NCI-H2107 treated with DMSO at 0.1 percent for 48 hours (cell line): Measurements from ENCODE around the gene LRRC53.
A peak's percentile ranks its signal among the peaks of the same experiment; 100 is the strongest.

Source experiments
- DNase-seq: peaks from one replicate; lab custom pipeline; 2025; ENCODE audit not compliant: unreplicated experiment; lab: John Stamatoyannopoulos, UW

LRRC53 gene

DNA sequence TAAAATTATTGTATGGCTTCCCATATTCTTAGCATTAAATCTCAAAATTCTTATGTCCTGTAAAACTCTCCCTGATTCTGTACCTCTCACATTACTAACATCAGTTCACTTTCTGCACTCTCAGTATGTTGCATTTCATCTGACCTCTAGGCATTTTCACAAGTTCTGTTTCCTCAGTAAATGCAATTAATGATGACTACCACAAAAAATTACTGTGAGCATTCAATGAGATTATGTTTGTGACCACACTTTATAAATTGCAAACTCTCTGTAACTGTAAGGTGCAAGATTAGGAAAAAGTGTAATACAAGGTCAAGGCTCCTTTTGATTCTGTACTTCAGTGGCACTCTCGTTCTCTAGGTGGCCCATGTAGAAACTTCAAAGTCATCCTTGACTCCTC is 60.4 kb downstream of the LRRC53 start:
- DNase-seq: no peak

DNA sequence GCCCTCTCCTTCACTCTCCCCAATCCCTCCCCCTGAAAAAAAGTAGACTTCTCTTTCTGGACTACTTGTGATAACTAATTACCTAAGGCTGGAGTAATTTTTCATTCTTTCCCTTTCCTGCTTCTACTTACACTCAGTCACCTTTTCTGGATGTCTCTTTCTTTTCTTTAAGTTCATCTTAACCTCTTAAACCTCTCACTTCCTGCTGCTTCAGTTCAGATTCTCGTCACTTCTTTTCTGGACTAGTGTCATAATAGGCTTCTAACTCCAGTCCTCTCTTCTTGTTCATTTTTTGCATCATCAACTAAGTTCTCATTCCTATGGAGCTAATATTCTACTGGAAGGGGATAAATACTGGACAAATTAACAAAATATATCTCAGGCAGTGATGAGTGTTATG is 75.4 kb downstream of the LRRC53 start:
- no peak for DNase-seq

DNA sequence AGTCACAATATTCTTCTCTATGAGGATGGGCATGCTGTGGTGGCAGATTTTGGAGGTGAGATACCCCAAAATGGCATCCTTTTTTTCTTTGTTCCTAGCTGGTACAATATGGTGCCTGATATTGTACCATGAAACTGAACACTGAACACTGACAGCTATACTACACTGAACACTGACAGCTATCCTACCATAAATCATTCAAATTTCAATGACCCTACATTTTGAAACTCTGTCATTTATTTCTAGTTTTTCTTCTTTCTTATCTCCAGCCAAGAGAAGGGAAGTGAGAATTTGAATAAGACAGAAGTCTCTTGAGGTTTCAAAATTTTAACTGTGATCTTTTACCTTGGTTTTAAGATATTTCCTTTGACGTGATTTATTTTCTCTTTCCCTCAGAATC is 76.3 kb downstream of the LRRC53 start:
- no peak for DNase-seq

DNA sequence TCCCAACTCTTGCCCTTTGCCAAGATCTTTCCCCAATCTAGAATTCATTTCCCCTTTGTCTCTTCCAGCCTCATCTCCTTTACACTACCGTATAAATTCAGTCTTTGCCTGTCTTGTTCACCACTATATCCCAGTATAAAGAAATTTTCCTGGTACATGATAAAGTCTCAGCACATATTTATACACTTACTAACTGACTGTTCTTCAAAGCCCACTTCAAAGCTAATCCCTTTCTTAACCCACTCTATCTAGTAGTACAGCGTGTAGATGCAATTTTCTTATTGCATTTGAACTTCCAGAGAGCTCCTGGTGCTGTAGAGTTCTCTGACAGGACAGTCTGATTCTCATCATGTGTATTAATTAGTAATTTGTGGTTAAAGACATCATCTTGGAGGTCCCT is 78.1 kb downstream of the LRRC53 start:
- DNase-seq: no peak

DNA sequence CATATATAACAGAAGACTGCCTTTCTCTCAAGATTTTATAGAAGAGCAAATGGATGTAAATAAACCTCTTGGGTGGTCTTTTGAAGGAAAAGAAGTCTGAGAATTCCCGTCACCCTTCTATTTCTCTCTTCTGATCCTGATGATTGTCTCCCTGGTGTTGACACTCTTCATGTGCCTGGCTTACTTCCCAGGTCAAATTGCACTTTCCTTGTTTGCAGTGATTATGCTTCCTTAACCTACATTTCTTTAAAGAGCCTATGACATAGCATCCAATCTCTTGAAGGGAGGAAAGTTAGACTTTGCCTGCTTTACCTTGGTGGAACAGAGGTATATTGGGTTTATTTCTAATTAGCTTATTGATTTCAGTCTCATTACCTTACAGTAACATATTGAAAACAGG is 80.1 kb downstream of the LRRC53 start:
- DNase-seq: no peak

DNA sequence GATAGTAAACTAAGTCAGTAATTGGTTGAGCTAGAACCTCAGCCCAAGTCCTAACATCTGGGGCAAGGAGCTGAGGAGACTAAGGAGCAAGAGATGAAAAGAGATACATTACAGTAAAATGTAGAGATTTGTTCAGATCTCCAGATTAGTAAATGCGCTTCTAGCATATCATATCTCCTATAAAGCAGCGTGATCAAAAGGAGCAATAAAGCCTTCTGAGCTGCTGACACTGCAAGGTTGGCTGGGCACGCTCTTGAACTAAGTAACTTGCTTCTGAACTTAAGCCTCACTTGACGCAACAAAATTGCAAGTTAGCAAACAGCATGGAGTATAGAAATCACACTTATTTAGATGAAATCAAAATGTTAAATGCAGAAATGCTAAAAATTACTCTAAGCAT is 80.9 kb downstream of the LRRC53 start:
- DNase-seq: no peak

DNA sequence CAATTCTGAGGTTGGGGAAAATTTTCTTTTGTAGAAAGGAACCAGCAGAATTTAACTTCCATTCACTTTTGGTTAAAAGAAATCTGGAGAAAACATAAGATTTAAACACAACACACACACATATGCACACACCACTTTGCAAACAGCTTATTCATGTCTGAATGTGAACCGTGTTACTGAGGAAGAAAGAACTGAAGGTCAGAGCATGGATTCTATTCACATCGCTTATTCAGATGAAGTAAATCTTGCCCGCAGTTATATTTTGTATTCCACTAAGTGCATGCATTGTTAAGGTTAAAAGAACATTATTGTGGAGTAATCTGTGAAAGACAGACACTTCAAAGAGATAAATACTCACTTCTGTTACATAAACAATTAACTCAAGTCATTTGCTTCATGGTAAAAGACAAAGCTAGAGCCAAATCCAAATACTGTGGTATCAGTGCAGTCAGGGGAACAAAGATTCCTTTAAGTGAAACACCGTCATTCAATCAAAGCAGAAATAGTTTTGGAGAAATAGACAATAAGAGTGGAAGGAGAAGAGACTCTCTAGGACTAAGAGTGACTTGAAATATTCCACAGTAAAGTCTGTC is 82.0 kb downstream of the LRRC53 start:
- no peak for DNase-seq

DNA sequence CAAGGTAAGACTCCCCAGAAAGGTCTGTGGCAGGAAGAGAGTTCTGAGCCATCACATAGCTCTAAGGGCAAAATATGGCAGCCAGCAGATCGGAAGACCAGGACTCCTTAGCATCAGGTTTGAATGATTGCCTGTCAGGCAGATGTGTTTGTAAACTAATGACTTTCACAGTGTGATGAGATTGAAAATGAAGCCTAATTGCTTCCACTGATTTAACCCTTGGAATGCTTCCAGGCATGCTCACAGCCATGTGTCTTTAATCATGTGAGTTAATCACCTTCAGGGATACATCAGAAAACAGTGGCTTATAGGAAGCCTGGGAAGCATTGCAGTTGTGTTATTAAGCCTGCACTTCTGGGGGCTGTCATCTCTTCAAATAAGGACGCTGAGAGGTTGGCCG is 82.8 kb downstream of the LRRC53 start:
- no peak for DNase-seq

DNA sequence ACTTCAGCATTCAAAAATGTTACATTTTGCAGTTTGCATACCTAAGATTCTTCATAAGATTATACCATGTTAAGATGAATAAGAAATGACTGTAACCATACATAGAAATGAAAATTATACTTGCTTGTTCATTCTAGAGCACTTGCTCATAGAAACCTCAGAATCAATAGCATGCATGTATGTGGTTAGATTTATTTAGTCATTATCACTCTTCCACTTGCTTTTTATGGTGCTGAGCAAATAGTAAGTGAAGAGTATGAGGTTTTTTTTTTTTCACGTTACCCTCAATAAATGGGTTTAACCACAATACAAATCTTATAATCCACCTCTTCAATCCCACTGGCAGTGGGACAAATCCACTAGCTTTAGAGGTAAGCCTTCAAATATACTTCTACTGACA is 84.7 kb downstream of the LRRC53 start:
- peak; percentile 6 for DNase-seq

DNA sequence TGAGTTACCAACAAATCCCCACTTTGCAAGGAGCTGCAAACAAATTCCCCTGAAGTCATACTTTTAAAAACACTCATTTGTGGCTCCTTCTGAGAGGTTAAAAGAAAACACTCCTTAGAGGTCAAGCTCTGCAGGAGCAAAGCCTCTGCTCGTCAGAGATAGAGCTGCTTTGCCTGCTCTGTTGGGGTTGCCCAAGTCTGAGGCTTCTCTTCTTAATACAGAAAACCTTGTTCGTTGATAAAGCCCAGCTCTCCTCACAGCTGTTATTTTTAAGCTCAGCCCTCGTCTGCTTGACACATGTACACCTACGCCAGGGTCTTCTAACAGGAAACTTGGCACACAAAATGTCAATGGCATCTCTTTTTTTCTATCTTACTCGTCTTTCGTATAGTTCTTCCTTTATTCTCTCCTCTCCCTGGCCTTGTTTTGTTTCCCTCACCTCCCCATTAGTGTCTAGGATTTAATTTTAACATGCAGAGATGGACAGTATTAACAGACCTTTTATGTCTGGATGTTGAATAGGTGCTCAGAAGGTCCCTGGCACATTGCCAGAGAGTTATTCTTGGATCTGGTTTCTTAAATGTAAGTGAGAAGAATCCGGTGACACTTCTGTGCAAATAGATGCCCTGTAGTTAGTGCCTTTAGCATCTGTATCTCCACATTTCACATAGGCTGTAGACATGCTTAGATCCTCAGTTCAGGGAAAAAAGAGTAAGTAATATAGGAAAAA is 86.0 kb downstream of the LRRC53 start:
- DNase-seq: no peak

DNA sequence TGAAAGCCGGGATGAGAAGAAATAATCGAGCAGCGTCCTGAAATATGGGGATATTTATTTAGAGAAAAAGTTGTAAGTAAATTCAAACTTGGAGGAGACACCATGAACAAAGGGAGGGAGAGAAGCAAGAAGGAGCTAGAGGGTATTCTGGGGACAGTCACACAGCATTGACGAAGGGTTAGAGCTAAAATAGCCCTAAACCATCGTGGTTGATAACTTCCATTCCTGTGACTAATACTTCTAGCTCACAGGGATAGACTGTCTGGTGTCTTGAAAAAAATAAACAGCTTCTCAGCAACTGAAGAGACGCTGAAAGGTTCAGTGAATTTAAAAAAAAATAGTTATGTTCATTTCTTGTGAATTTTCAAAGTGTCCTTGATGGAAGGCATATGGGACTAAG is 86.7 kb downstream of the LRRC53 start:
- no peak for DNase-seq

DNA sequence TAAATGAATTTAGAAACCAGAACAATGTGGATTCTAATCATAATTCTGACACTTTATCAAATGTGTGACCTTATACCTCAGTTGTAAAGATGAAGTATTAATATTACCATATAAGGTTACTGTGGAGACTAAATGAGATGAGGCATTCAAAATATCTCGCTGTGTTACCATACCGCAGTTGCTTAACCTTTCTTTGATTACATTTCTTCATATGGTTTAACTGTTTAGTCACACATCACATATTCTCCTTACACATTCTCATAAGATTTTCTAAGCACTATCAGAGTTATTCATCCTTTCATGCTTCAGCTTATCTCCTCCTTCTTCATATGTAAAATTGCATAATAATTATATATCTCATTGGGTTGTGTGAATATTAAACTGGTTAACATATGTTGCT is 88.9 kb downstream of the LRRC53 start:
- no peak for DNase-seq

DNA sequence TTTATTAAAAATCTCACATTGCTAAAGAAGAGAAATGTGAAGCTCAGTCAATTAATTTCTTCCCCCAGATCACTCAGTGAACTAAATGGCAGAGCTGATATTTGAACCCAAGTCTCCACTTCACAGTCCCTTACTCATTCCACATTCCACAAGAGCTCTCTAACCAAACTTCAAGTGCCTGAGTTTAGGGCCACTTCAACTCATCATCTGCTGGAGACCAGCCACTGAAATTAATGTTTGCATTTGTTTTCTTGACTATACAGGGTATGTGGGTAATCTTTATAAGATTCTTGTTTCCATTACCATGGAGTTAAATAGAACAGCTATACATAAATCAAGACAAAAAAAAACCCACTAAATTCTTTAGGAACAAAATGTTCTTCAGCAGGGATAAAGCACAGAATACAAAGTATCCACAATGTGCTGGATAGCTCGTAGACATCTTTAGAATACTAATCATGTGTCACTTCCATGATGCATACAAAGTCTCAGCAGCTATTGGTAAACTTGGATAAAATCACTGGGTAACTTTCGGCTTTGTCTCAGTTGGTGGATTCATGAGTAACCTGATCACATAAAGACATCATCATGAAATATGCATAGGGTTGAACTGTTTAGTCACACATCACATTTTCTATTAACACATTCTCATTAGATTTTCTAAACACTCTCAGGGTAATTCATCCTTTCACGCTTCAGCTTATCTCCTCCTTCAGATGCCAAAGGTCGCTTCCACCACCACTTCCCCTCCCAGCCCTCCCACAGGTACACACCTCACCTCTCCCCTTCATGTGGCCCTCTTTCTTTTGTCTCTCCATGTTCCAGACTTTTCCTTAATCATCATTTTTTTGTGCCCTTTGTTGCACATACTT is 89.8 kb downstream of the LRRC53 start:
- no peak for DNase-seq

DNA sequence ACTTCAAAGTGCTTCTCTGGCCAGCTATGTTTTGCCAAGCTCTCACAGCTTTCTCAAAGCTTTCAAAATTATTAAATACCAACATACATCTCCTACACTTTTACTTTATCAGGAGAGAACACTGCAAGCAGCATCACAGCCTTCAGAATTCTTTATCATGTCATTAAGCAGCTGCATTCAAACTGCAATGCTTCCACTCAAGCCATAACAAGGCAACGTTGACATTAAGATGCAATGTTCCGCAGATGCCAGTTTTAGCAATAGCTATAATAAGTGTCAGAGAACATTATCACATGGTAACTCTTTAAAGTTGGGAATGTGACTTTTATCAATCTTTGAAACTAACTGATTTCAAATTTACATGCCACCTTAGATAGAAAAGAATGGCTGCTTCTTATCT is 91.9 kb downstream of the LRRC53 start:
- DNase-seq: no peak
